Measurements from ENCODE around the gene CCDC88C.
A peak's percentile ranks its signal among the peaks of the same experiment; 100 is the strongest.

The CCDC88C gene

DNA sequence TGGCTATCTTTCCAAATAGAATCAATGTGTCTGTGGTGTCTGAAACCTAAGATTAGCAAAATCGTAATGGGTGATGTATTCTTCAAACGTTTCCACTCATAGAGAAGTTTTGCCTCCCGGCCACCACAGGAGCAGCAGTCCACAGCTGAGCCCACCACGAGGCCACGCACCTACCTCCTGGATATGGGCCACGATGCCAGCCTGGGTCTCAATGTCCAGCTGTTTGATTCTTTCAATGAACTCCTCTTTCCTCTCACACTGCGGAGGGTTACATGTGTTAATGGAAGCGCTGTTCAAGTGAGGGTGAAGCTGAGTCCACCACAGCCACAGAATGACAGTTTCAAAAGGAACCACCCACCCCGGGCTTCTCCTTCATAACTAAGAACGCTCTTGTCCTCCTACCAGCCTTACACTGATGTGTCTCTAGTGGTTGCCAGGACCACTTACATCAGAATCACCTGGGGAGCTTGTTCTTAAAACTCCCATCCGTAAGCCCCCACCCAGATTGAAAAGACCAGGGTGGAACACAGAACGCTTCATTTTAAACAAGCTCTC lies 75.3 kb downstream of the CCDC88C start:
- no peak for DNase-seq

DNA sequence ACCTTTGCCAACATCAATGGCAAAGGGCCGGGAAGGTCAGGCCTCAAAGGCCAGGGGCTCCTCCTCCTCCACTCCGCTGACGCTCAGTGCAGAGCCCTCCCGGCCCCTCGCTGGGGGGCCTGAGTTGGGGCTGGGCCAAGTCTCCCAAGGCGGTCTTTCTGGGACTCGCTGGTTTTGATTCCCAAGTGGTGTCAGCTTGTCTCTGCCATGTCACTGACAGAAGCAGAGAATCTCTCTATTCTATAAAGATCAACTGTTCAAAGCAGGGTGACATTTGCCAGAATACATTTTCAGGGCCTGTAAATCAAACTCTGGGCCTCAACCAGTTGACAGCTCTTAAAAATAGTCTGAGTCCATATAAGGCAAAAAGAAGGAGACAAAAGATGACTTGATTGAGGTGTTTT lies 75.9 kb downstream of the CCDC88C start:
- DNase-seq: no peak

DNA sequence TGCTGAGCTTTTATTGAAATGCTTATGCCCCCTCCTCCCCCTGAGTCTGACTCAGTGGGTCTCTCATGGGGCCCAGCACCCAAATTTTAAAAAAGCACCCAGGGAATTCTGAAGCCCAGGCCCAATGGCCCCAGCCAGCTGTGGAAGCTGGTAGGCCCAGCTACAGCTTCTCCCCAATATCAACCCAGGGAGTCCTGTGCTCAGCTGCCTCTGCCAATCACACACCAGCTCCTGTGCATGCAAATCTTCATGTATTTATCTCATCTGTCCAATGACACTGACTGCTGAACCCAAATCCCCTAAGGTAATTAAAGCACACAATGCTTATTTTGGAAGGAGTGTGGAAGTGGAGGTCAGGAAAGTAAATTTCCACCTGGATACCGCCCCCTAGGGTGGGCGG lies 76.3 kb downstream of the CCDC88C start:
- DNase-seq: no peak

DNA sequence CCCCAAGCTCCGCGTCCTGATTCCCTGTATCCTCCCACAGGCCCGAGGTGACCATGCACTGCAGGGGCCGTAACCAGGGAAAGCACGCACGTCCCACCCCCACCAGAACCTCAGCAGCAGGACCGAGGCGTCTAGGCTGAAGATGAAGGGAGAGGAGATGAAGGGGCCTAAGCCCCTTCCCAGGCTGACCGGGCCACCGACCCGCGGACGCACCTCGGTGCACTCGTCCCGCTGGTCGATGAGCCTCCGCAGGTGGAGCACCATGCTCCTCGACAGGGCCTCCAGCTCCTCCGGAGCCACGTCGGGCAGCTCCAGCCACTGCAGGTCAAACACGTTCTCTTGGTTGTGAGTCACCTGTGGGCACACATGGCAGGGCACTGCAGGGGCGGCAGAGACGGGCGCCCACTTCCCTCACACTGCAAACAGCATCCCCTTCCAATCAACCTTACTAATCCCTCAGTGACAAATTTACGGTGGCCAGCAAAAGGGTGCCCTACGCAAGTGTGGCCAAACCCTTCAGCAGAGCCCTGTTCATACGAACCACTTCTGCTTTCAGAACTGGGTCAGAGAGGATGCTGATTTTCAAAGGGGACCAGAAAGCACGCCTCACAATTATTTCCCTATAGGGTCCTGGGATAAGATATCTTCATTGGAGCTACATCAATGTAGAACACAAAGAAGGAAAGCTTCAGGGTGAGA lies 77.8 kb downstream of the CCDC88C start:
- DNase-seq: no peak

DNA sequence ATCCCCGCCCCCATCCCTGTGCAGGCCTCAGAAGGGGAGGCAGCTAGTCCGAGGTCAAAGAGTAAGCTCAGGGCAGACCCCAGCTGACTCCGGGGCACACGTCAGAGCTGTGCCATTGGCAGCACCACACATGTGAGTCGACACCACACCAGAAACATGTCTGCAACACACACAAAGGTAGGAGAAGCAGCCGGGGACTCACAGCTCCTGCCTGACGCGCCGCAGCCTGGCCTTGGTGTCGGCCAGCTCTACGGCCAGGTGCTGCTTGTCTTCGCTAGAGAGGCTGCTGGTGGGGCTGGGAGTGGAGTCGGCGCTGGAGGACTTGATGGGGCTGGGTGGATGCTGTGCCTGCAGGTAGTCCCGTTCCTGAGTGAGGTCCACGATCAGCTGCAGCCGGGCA lies 78.5 kb downstream of the CCDC88C start:
- DNase-seq: no peak

DNA sequence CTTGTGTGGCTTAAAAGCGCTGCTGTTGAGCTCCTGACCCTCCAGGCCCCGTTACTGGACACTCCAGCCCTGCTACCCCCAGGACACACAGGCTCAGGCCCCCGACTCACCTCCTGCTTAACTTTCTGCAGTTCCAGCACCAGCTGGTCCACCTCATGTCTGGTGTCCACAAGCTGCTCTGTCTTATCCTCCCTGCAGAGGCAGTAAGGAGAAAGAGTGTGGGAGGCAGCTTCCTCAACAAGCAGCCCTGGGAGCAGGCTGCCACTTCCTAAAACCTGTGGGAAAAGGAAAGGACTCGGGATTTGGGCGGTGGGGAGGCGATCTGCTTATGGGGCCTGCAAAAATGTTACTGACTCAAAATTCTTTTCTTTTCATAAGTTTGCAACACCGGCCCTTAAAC lies 79.2 kb downstream of the CCDC88C start:
- no peak for DNase-seq

DNA sequence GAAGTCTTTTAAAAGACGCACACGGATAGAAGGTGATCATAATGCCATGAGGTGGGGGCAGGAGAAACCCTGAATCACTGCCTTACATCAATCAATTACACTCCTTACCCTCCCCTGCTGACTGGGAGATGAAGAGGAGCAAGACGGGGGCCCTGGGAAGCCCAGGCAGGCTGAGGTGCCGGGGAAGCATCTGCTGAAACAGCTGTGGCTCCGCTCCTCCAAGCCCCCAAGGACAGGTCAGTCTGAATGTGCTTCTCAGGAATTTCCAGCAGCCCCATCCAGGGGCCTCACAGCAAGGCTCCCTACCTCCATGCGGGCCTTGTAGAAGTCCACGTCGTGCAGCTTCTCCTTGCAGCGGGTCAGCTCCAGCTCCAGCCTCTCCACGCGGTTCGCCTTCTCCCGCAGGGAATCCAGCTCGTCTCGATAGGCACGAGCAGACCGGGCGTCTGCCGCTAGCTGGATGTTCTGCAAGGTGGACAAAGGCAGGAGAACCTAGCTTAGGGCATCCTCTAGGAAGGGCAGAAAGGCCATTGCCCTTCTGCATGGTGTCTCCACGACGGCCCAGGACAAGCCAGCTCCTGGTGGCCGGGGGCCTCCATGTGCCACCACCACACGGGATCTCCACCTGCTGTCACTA lies 79.8 kb downstream of the CCDC88C start:
- no peak for DNase-seq

DNA sequence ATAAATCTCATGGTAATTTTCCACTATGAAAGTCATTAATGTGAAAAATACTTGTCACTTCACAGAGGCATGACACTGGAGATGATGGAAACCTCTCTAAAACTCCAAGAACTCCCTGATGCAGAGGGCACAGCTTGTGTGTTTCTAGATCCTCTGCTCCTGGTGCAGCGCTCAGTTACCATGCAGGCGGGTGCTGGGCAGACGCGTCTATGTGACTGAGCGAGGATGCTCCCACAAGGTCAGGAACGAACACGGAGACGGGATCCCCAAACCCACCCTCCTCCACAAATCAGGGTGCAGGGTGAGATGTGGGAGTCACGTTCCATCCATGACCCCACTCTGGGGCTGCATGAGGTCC lies 81.5 kb downstream of the CCDC88C start:
- no peak for DNase-seq

DNA sequence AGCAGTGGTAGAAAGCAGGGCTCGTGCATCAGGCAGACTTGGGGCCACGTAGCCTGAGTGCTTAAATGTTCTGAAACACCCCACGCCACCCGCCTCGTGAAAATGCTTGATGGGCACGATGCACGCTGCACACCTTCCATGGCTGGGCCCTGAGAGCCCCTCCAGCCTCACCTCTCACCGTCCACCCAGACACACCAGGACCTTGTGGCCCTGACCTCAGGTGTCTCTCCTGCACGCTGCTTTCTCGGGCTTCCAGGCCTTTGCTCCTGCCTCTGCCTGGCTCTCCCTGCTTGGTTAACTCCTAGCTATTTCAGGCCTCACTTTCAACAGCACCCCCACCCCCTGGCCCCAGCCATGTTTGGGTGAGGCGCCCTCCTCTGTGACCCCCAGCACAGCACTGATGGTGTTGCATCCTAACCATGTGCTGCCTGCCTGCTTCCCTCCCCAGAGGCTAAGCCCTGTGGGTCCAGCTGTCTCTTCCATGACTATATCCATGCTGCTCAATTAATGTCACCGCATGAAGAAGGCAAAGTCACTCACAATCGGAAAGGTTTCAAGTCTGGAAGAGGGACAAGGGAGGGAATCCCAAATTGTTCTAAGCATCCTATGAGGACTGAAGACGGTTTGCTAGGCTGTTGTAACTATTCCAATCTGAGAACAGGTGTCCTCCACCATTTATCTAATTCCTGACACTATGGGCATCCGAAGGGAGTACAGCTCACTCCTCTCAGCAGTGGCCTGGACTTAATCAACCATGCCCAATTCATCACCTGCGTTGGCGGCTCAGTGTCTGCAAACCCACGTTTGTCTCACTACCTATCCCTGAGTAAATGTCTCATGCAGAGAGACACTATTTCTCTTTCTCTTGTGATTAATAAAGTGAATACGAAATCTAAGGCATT lies 82.2 kb downstream of the CCDC88C start:
- DNase-seq: no peak

DNA sequence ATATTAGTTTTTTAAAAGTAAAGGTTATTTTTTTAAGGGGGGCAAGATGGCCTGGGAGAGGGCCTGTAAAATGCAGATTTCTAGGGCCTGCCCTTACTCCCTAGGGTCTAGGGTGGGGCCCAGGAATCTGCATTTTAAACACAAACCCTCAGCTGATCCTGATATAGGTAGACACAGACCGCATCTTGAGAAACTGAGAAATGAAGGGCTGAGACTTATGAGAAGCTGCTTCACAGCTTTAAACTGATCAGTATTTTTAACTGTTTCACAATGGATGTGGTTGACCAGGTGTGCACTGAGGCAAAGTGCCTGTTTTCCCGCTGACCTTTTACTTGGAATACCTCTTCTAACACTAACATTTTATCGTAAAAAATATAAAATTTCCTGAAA lies 84.0 kb downstream of the CCDC88C start:
- DNase-seq: no peak

DNA sequence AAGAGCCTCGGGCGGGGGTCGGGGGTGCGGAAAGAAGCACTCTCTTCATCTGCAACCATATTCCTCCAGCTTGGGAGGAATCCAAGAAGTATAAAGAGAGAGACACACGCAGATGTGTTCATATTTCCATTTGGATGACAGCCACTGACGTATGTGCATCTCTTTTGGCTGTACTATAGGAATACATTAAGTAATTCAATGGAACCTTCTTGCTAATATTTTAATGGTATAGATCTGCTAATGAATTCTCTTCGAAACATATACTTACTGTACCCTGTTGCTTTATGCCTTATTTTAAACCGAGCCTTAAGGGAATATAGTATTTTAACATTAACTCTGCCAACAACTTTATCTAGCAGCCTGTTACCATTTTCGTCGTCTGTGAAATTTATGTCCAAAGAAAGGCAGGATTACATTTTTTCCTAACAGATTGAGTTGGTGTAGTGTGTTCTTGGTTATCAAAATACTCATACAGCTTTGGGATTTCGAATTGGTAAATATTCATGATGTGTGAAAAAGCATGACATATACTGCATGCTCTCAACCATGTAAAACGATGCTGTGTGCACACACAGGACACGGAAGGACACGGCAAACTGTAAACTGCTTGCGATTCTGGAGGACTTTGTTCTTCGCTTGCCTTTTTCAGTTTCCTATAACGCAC lies 84.5 kb downstream of the CCDC88C start:
- DNase-seq: no peak

DNA sequence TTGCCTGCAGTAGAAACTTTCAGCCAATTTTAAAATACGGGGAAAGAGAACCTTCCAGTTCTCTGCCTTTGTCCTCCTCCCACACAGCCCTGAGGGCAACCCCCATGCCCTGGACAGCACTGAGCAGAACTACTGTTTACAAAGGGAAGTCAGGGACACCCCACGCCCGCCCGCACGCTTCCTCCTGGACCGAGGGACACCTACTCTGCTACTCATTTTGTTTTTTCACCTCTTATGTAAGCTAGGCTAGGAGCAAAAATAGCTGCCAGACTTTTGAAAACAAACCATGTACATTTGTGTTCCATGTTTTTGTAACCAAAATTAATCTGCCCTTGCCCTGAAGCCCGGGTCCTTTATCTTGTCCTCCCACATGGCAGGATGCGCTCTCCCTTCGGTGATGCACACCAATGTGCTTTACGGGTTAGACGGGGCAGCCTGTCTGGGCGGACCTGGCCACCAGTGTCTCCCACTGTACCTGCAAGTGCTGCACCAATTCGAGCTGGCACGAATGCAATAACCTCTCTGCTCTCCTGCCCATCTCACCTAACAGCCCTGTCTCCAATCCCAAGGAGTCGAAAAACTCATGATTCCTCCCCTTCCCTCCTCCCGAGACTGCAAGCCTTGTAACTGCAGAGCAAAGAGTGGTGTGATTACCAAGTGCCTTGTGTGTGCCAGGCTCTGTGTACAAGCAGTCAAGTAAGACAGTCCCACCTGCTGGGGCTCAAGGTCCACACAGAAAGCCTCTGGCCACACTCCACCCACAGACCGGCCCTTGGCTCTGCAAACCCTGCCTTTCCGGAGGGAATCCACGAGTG lies 85.2 kb downstream of the CCDC88C start:
- no peak for DNase-seq

DNA sequence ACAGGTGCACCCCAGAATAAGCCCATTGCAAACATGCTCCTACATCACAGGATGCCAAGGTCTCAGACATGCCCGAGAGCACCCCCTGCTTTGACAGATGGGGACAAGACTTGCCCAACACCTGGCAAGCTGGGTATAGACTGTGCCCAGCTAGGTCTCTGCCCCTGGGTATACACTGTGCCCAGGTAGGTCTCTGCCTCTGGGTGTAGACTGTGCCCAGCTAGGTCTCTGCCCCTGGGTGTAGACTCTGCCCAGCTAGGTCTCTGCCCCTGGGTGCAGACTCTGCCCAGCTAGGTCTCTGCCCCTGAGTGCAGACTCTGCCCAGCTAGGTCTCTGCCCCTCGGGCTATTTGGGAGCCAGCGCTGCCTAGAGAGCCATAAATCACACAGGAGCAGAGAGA lies 85.9 kb downstream of the CCDC88C start:
- DNase-seq: no peak

DNA sequence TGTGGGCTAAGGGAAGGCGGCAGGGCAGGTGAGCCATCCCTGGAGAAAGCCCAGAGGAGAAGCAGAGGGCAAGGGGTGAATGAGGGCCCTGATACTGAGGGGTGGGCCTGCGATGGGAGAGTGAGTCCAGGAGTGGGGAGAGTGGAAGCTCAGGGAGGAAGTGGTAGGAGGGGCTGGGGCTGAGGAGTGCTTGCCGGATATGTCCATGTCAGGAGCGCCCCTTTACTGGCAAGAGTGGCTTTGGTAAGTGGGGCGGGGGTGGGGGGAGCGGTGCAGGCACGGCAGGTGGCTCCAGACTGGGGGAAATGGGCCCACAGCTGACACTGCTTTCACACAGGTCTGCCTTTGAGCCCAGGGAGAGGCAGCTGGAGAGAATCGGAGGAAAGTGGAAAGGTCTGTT lies 86.8 kb downstream of the CCDC88C start:
- DNase-seq: no peak

DNA sequence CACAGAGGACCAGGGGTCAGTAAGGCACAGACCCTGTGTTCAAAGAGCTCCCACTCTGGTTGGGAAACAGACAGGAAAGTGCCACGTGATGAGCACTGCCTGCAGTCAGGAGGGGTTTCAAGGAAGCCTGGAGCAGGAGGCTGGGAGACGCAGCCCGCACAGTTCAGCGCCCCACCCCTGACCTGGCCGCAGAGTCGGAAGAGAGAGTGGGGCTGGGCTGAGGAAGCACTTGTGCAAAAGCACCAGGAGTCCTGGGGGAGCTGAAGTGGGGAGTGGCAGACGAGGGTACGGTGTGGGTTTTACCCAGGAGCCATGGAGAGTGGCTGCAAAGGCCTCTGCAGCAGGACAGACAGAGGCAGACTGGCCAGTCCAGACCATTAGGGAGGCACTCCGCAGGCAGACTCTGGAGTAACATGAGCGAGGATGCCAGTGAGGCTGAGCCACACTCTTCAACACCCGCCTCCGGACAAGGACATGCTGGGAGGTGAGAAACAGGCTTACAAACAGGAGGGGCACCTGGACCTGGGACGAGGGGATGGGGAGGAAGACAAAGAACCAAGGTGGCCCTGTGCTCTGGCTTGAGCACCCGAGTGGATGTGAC lies 87.4 kb downstream of the CCDC88C start:
- no peak for DNase-seq

DNA sequence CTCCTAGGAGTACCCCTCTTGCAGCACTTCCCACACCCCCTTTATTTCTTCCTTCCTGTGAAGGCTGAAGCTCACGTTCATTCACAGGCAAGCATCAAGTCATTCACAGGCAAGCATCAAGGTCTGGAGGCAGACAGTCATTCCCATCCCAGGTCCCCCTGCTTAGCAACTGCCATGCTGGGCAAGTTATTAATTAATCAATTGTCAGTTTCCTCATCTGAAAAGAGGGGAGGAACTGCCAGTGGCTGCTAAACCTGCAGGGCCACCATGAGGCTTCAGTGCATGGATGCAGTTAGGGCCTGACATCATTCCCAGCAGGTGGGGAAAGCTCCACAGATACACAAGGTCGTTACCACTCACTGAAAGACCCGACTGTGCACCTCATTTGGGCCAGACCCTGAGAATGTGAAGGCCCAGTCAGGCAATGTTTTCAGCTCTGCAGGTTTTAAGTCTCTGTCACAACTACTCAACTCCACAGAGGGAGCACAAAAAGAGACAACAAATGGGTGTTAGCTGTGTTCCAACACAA lies 88.1 kb downstream of the CCDC88C start:
- peak; percentile 11 for DNase-seq

DNA sequence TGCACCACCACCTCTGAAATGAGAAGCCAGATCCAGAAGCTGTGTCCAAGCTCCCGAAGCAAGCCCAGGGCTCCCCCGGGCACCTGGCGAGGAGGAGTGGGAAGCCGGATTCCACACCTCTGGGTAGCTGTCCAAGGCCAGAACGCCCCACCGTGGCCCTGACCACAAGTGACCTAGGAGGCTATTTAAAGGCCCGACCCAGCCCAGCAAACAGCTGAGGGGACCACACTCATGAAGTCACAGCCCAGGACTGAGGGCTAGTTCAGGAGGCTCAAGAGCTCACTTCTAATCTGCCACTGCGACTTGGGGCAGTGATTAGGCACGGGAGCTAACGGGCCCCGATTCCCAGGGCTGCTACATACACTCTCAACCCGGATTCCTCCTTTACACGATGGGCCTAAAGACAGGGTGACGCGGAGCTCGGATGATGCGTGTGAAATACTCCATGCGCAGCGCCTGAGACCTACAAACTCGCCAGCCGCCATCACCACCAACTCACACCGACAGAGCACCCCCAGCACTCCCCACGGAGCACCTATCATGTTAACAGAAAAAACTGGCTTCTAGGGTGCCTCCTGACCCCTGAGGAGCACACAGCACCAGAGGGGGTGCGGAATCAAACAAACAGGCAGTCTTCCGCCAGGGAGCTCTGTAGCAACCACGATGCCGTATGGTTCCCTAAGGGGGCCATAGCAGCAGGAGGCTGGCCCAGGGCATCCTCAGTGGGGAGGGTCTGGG lies 89.1 kb downstream of the CCDC88C start:
- no peak for DNase-seq

DNA sequence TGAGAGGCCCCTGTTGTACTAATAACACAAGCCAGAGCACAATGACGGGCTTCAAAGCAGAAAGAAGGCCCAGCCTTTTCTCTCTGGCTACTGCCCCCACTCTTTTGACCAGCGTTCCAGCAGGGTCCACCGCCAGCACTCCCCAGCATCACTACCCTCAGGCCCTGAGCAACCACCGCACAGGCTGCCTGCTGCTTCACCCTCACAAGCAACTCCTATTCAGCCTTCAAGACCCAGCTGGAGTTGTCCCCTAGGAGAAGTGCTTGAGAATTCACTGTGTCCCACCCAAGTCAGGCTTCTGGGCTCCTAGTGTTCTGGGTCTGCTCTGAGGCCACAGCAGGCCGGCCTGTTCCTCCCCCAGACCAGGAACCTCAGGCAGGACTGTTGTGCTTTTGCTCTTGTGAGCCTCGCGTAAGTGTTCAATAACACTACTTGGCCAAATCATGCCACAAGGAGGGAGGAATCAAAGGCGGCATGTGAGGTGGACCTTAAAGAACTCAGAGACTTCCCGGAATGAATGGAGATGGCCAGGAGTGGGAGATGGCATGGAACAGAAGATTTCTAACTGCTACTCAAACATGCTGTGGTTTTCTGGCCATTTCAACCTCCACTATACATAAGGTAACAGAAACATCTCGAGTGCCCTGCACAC lies 89.8 kb downstream of the CCDC88C start:
- DNase-seq: no peak

DNA sequence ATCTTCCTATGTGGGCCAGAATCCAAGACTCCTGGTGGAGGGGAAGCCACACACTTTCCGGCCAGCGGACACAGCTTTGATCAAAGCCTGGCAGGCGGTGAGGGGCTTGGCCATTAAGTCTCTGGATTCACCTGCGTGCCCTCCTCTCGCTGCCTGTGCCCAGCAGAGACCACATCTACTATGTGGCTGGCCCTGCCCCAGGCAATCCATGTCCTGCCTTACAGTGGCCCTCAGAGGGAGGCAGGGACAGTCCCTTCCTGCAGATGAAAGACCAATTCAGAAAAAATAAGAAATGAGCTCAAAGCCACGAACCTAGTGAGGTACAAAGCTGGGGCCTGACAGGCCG lies 90.4 kb downstream of the CCDC88C start:
- DNase-seq: no peak

DNA sequence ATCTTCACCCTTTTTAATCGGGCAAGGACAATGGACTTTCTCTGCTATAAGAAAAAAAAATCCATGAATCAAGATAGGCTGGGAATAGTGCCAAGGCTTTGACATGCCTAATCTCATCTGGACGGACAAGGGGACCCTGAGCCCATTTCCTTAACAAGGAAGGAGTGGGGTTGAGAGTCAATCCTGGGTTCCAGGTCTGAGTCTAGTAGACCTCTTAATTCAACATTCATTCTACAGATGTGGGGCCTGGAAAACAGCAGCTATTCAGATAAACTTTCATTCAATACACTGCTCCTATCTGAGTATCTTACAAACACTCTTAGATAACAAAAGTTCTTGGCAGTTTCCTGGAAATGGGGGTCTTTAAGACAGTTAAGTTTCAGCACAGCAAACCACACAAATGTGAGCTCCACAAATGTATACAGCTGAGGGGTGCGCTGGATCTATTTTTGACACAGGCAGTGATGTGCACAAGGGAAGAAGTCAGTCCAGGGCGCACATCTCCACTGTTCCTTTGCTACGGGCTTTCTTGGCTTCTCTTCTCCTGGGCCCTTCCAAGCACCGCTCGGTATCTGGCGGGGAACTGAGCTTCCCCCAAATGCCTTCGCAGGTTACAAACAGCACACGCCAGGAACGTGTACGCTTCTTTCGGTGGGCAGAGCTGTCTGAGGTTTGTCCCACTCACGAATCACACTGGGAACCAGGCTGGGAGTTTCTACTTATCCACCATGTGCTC lies 90.9 kb downstream of the CCDC88C start:
- DNase-seq: no peak
